ENCODE measurements around the gene CDC14A.

DNA sequence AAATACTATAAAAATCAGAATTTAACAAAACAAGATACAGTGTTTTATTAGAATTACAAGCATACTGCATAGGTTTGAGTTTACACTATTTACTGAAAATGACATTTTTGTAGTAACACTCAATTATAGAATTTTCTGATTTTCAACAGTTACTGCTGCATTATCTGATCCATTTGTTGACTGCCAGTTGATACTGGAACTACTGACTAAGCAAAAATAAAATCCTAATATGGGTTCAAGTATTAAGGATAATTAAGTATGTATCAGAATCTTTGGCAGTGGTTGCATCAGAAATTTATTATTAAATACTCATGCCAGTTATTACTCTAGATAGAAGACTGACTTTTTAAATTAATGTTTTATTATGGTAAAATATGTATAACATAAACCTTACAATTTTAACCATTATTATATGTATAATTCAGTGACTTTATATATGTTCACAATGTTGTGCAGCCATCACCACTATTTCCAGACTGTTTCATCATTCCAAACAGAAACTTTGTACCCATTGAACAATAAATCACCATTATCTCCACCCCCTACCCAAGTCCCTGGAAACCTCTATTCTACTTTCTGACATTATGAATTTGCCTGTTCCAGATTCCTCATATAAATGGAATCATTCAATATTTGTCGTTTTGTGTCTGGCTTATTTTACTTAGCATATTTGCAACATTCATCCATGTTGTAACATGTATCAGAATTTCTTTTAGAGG is 127.5 kb downstream of the CDC14A start:
- TF ChIP-seq, protein P1, sequence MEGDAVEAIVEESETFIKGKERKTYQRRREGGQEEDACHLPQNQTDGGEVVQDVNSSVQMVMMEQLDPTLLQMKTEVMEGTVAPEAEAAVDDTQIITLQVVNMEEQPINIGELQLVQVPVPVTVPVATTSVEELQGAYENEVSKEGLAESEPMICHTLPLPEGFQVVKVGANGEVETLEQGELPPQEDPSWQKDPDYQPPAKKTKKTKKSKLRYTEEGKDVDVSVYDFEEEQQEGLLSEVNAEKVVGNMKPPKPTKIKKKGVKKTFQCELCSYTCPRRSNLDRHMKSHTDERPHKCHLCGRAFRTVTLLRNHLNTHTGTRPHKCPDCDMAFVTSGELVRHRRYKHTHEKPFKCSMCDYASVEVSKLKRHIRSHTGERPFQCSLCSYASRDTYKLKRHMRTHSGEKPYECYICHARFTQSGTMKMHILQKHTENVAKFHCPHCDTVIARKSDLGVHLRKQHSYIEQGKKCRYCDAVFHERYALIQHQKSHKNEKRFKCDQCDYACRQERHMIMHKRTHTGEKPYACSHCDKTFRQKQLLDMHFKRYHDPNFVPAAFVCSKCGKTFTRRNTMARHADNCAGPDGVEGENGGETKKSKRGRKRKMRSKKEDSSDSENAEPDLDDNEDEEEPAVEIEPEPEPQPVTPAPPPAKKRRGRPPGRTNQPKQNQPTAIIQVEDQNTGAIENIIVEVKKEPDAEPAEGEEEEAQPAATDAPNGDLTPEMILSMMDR (IDR thresholded peaks at IDR 0.05): no peak
- TF ChIP-seq POLR2A (IDR thresholded peaks at IDR 0.05): no peak

All from body of pancreas (tissue), 4 donors.